OCI-LY3 (cell line): ENCODE measurements around the gene TBXT.

ENCODE experiments used
- H2AFZ ChIP-seq: fragments of 200-600, 300-600 bp; shearing (Covaris generic); 2 replicates; pipeline ENCODE4 v1.6.0; 2014; ENCODE audit warnings: antibody characterized with exemption, low read depth, low read length
- H3K27ac ChIP-seq: fragments of 200-600, 300-600 bp; sonication (generic); 2 replicates; pipeline ENCODE4 v1.5.1; 2014; ENCODE audit warnings: mild to moderate bottlenecking, low read length, moderate library complexity, mixed read lengths
- H3K27me3 ChIP-seq: fragments of 200-600, 300-600 bp; sonication (generic); 2 replicates; pipeline ENCODE4 v1.6.1; 2014; ENCODE audit warnings: low read depth, low read length, mixed read lengths
- H3K36me3 ChIP-seq: fragments of 200-600, 300-600 bp; sonication (generic); replicated peaks from 2 replicates; pipeline ENCODE3; 2014; ENCODE audit warnings: low read depth, low read length, mixed read lengths
- H3K4me1 ChIP-seq: fragments of 300-600, 200-600 bp; sonication (generic); 2 replicates; pipeline ENCODE4 v1.6.1; 2014; ENCODE audit warnings: low read length, mixed read lengths
- H3K4me2 ChIP-seq: fragments of 200-600, 300-600 bp; sonication (generic); 2 replicates; pipeline ENCODE4 v1.6.1; 2014; ENCODE audit warnings: low read length, mixed read lengths
- H3K4me3 ChIP-seq: fragments of 300-600, 200-600 bp; sonication (generic); 2 replicates; pipeline ENCODE4 v1.5.1; 2014; ENCODE audit warnings: antibody characterized with exemption, mild to moderate bottlenecking, low read length, moderate library complexity
- H3K79me2 ChIP-seq: fragments of 300-600, 200-600 bp; shearing (Covaris generic); 2 replicates; pipeline ENCODE4 v1.6.1; 2014; ENCODE audit warnings: mild to moderate bottlenecking, low read length, mixed read lengths
- H3K9ac ChIP-seq: fragments of 300-600, 200-600 bp; shearing (Covaris generic); 2 replicates; pipeline ENCODE4 v1.6.0; 2014; ENCODE audit warnings: mild to moderate bottlenecking, low read length, moderate library complexity
- H3K9me3 ChIP-seq: fragments of 200-600, 300-600 bp; shearing (Covaris generic); 2 replicates; pipeline ENCODE4 v1.6.1; 2014; ENCODE audit warnings: low read length, mixed read lengths; ENCODE audit not compliant: insufficient read depth
- H4K20me1 ChIP-seq: fragments of 200-600, 300-600 bp; sonication (generic); 2 replicates; pipeline ENCODE4 v1.6.1; 2016; ENCODE audit warnings: low read length, mixed read lengths; ENCODE audit not compliant: insufficient read depth
- EZH2phosphoT487 ChIP-seq: fragments of 200-600 bp; shearing (Covaris generic); IDR thresholded peaks from 2 replicates; pipeline ENCODE4 v1.6.1; 2018; ENCODE audit warnings: antibody characterized with exemption, mixed run types, low read depth
- TF ChIP-seq, protein P1 (sequence below): fragments of 200-600, 300-600 bp; sonication (generic); IDR thresholded peaks from 2 replicates; pipeline ENCODE4 v1.5.1; 2014; ENCODE audit warnings: antibody characterized with exemption, low read length, low read depth

Gene TBXT

DNA sequence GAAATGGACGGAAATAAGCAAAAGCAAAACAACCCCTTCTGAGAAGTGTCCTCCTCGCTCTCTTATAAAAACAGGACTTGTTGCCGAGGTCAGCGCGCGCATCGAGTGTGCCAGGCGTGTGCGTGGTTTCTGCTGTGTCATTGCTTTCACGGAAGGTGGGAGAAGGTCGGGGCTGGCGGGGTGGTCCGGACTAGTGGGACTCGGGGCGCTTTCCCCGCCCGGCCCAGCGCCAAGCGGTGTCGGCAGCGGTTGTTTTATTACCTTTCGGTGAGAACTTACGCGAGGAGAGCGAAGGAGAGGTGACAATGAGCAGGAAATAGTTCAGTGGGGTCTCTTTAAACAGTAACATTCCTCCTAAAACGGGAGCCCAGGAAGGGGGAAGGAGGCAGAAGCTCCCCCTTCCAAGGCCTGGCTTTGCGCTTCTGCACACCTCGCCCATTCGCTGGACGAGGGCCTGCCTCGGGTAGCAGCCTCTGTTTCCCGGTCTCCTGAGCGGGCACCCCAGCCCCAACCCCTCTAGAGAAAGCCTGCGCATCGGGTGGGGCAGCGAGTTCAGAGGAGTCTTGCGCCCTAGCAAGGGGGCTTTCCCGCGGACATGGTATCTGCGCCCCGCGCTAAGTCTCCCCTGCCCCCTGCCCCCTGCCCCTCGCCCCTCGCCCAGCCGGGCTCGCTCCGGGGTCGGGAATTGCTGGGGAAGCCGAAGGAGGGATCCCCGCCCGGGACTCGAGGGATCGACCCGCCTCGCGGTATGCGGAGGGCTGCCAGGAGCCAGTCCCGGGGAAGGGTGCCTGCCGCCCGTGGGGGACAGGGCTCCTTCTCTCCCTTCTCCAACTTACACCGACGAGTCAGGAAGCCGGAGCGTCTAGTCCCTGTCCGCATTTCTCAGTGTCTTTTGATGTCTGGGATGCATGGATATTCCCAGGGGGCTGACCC lies 1.2 kb upstream of the TBXT start:
- Histone ChIP-seq H3K9ac (no peak overlapping the region), H3K27ac (no peak overlapping the region), H3K4me3 (no peak overlapping the region), H3K36me3 (no peaks in the 10 kb centered on the region), H3K79me2 (no peaks in the 10 kb centered on the region), H3K27me3 (peaks cover 25% of the 10 kb centered on the region), H3K4me1 (peaks cover 4% of the 10 kb centered on the region; the same call in 1 of the 2 replicates), H3K4me2 (no peak overlapping the region), H2AFZ (no peak overlapping the region), H4K20me1 (no peaks in the 10 kb centered on the region), H3K9me3 (no peaks in the 10 kb centered on the region)
- no peak for TF ChIP-seq EZH2phosphoT487
- TF ChIP-seq, protein P1, sequence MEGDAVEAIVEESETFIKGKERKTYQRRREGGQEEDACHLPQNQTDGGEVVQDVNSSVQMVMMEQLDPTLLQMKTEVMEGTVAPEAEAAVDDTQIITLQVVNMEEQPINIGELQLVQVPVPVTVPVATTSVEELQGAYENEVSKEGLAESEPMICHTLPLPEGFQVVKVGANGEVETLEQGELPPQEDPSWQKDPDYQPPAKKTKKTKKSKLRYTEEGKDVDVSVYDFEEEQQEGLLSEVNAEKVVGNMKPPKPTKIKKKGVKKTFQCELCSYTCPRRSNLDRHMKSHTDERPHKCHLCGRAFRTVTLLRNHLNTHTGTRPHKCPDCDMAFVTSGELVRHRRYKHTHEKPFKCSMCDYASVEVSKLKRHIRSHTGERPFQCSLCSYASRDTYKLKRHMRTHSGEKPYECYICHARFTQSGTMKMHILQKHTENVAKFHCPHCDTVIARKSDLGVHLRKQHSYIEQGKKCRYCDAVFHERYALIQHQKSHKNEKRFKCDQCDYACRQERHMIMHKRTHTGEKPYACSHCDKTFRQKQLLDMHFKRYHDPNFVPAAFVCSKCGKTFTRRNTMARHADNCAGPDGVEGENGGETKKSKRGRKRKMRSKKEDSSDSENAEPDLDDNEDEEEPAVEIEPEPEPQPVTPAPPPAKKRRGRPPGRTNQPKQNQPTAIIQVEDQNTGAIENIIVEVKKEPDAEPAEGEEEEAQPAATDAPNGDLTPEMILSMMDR: no peak

DNA sequence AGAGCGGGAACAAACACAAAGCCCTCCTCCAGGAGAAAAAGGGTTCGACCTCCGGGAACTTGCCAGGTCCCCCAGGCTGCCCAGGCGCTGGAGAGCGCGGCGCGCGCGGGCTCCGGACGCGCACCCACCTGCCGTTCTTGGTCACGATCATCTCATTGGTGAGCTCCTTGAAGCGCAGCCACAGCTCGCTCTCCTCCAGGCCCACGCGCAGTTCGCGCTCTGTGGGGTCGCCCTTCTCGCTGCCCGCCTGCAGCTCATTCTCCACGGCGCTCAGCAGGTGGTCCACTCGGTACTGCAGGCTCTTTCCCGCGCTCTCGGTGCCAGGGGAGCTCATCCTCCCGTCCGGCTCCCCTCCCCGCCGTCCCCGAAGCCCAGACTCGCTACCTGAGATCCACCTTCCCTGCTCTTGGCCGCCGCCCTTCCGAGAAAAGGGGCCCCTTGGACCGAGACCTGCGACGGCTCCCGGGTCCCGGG lies 356 bp downstream of the TBXT start:
- Histone ChIP-seq H3K36me3 (no peaks in the 10 kb centered on the region), H2AFZ (no peak overlapping the region), H3K9me3 (no peaks in the 10 kb centered on the region), H3K9ac (no peak overlapping the region), H4K20me1 (peaks cover under 1% of the 10 kb centered on the region; the same call in 1 of the 2 replicates), H3K27ac (no peak overlapping the region), H3K4me1 (peaks cover 13% of the 10 kb centered on the region), H3K4me2 (no peak overlapping the region), H3K79me2 (no peaks in the 10 kb centered on the region), H3K4me3 (no peak overlapping the region), H3K27me3 (peaks cover 28% of the 10 kb centered on the region)
- no peak for TF ChIP-seq EZH2phosphoT487
- TF ChIP-seq, protein P1: no peak

DNA sequence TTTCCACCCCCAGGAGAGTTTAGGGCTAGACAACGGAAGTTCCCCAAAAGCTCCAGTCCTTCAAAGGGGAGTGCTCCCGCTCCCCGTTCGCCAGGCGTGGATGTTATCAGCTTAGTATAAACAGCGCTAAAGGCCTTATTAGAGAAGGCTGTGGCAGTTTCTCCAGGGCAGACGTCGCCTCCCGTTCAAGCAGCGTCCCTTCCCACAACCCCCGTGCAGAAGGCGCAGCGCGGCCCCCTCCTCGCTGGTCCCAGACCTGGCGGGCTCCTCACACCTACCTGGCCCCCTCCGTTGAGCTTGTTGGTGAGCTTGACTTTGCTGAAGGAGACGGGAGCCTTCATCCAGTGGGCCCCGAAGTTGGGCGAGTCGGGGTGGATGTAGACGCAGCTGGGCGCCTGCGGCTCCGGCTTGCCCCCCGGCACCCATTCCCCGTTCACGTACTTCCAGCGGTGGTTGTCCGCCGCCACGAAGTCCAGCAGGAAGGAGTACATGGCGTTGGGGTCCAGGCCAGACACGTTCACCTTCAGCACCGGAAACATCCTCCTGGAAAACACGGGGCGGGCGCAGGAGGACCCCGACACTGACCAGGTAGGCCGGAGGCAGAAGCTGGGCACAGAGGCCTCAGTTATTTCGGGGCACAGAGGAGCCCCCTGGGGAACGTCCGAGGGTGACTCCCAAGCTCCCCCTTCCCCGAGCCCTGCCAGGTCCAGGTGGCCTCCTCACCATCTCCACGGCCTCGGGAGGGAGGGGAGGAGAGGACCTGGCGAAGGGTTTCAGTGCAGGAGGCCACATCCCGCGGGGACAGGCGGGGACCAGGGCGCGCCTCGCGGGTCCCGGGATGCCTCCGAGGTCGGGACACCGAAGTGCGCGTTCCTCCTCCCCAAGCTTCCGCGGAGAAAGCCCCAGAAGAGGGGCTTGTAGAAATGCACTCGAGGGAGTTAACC lies 1.1 kb downstream of the TBXT start:
- Histone ChIP-seq H4K20me1 (peaks cover 4% of the 10 kb centered on the region; the same call in 1 of the 2 replicates), H3K36me3 (no peaks in the 10 kb centered on the region), H3K27me3 (peaks cover 28% of the 10 kb centered on the region), H3K9ac (no peak overlapping the region), H3K4me2 (no peak overlapping the region), H3K27ac (no peak overlapping the region), H2AFZ (no peak overlapping the region), H3K4me3 (no peak overlapping the region), H3K9me3 (no peaks in the 10 kb centered on the region), H3K79me2 (no peaks in the 10 kb centered on the region), H3K4me1 (peaks cover 17% of the 10 kb centered on the region)
- no peak for TF ChIP-seq EZH2phosphoT487
- TF ChIP-seq, protein P1: no peak
